Tibial nerve (tissue), 4 donors: ENCODE results near the gene CDKN1B.

Experiments
- EP300 ChIP-seq, 2 donors: sonication (generic); formaldehyde crosslinking; IDR thresholded peaks; one replicate each; pipeline ENCODE4 v1.6.1; 2017; ENCODE audit warnings: antibody characterized with exemption in 2 of 2, mild to moderate bottlenecking in 1 of 2
- POLR2A ChIP-seq, 2 donors: fragments of 450-650 bp; IDR thresholded peaks; one replicate each; pipeline ENCODE4 v1.6.1; 2017; ENCODE audit warnings: antibody characterized with exemption in 2 of 2, mild to moderate bottlenecking in 2 of 2, moderate library complexity in 2 of 2
- TF ChIP-seq, protein P1 (sequence below), 5 experiments: fragments of 200-600 bp in 3 of 5; fragments of 450-650 bp in 2 of 5; sonication (generic) in 3 of 5; IDR thresholded peaks; one replicate each; pipeline ENCODE4 v1.5.1; 2016 to 2019; ENCODE audit warnings: antibody characterized with exemption in 5 of 5, mild to moderate bottlenecking in 3 of 5, moderate library complexity in 2 of 5

DNA sequence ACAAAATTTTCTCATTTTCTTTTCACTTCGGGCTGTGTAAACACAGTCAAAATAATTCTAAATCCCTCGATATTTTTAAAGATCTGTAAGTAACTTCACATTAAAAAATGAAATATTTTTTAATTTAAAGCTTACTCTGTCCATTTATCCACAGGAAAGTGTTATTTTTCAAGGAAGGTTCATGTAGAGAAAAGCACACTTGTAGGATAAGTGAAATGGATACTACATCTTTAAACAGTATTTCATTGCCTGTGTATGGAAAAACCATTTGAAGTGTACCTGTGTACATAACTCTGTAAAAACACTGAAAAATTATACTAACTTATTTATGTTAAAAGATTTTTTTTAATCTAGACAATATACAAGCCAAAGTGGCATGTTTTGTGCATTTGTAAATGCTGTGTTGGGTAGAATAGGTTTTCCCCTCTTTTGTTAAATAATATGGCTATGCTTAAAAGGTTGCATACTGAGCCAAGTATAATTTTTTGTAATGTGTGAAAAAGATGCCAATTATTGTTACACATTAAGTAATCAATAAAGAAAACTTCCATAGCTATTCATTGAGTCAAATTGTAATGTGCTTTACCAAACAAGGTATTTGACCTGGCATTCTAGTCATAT lies 4.8 kb downstream of the CDKN1B start:
- no peak for TF ChIP-seq EP300 (IDR thresholded peaks at IDR 0.05)
- TF ChIP-seq, protein P1, sequence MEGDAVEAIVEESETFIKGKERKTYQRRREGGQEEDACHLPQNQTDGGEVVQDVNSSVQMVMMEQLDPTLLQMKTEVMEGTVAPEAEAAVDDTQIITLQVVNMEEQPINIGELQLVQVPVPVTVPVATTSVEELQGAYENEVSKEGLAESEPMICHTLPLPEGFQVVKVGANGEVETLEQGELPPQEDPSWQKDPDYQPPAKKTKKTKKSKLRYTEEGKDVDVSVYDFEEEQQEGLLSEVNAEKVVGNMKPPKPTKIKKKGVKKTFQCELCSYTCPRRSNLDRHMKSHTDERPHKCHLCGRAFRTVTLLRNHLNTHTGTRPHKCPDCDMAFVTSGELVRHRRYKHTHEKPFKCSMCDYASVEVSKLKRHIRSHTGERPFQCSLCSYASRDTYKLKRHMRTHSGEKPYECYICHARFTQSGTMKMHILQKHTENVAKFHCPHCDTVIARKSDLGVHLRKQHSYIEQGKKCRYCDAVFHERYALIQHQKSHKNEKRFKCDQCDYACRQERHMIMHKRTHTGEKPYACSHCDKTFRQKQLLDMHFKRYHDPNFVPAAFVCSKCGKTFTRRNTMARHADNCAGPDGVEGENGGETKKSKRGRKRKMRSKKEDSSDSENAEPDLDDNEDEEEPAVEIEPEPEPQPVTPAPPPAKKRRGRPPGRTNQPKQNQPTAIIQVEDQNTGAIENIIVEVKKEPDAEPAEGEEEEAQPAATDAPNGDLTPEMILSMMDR (IDR thresholded peaks at IDR 0.05): no peak
- no peak for TF ChIP-seq POLR2A (IDR thresholded peaks at IDR 0.05)
